Stimulated activated CD4-positive, alpha-beta T cell treated with anti-CD3 and anti-CD28 coated beads, TNF-alpha, amount 100 ng/mL, for 48 hours (primary cell): ENCODE data around the gene NCAPD3.

ENCODE experiments used
- DNase-seq, 3 donors: peaks; one replicate each; pipeline ENCODE4 v3.0.0-alpha.2; 2020; ENCODE audit warnings: low read depth in 3 of 3

The NCAPD3 gene

DNA sequence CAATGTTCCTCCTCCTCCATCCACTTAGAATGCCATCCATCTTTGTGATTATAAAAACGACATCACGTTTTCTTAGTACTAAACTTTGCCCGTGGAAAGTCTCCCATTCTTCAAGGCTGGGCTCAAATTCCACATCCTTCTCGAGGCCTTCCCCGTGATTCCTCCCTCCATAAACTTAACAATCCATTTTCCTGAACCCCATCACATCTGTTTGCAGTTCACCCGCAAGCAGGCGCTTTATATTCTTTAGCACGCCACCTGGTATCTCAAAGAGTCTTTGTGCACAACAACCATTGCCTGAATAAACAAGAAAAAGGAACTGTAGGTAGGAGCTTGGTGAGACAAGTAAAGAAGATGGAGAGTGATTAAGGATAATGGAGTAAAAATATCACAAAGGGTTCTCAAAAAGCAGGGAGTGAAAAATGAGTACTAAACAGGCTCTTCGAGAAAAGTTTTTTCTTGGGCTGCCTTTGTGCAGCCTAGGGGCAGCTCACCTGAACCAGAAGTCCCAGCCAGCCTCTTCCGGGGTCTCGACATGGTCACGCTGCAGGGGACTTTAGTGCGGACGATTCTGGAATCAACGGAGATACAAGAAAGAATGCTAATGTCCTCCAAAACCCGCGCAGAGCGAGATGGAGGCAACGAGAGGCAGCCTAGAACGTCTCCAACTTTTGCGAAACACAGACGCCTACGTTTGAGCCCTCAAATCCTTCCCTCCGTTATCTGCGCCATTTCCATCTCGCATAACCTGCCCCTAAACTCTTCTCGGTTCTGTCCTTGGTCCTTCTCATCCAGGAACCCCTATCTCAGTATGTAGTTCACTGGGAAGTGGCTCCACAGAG lies 28.8 kb upstream of the NCAPD3 start:
- DNase-seq, result no peak

GRCh38 chr11:134250675-134251074 lies 26.9 kb upstream of the NCAPD3 start:
- no peak for DNase-seq

GRCh38 chr11:134250246-134250645 lies 26.5 kb upstream of the NCAPD3 start:
- DNase-seq, result no peak

- DNase-seq, result no peak
Measured at GRCh38 chr11:134248910-134249480, 25.2 kb upstream of the NCAPD3 start.

DNA sequence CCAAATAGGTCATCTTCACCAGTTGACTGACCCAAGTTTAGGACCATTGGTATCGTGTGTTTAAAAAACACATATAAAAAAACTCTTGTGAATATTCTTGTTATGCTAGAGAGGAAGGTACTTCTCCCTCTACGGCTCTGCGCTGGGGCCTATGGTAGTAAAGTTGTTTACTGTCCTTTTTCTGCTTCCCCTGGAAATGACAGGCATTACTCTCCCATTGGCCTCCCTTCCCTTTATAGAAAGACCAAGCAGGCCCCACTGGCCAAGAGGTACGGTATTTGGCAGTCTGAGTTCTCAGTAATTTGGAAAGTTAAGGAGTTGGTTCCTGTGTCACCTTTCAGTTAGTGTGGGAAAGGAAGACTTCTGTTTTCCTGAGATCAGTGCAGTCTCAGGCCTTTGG lies 22.9 kb upstream of the NCAPD3 start:
- no peak for DNase-seq

DNA sequence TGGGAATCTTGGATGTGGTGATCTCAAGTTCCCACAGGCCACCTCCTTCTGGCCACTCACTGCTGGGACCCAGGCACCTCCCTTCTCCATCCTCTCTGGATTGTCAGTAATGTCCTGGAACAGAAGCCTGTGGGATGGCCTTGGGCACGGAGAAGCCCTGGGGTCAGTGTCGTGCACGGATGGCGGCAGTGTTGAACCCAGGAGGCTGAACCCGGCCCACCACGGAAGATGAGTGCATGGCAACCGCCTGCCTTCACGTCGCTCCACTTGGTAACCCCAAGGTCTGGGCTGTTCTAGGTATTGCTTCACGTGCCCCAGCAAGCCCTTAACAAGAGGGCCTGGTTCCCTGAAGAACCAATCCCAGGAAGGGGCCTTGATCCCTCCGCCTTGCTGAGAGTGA lies 22.3 kb upstream of the NCAPD3 start:
- no peak for DNase-seq

DNA sequence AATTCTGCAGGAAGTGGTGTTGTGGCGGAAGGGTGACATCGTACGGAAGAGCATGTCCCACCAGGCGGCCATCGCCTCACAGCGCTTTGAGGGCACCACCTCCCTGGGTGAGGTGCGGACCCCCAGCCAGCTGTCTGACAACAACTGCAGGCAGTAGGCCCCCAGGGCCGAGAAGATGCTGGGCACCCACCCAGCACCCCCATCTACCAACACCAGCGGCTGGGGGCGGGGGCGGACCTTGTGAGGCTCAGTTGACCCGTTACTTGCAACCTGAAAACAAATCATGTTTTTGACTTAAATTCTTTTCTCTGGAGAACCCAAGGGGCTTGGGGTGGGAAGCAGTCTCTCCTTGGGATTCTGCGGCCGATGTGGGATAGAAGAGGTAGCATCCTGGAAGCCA lies 21.7 kb upstream of the NCAPD3 start:
- no peak for DNase-seq

DNA sequence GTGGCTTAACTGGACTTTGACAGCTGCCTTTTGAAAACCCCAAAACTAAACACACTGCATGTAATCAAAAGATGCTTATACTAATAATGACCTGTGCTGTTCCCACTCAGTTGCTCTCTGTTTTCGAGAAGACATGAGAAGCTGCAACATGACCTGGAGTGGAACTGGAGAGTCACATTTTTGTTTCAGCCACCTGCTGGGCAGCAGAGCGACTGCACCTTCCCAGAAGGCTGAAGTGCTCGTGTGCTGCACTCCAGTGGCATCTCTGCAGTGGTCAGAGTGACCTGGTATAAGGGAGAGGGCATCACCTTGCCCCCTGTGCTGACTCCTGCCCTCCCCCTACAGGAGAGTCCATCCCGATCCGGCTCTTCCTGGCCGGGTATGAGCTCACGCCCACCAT lies 20.8 kb upstream of the NCAPD3 start:
- DNase-seq, result no peak

GRCh38 chr11:134243913-134244312 lies 20.1 kb upstream of the NCAPD3 start:
- no peak for DNase-seq

DNA sequence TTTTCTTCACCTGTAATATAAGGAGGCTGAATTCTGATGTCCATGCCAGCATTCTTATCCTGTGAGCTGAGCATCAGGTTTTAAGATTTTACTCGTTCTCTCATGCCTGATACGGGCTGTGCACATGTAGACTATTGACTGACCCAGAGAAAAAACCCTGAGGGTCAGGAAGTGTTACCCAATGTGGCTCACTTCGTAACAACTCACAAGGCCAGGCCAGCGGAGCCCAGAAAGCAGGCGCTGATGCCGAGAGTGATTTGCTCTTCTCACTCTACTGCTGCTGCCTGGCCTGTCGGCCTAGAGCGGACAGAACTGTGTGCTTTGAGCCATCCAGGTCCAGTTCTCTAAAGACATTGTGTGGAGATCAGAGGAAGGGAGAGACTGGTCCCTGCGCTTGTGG lies 18.6 kb upstream of the NCAPD3 start:
- no peak for DNase-seq

- DNase-seq, result no peak
Measured at GRCh38 chr11:134240592-134240991, 16.8 kb upstream of the NCAPD3 start.

DNA sequence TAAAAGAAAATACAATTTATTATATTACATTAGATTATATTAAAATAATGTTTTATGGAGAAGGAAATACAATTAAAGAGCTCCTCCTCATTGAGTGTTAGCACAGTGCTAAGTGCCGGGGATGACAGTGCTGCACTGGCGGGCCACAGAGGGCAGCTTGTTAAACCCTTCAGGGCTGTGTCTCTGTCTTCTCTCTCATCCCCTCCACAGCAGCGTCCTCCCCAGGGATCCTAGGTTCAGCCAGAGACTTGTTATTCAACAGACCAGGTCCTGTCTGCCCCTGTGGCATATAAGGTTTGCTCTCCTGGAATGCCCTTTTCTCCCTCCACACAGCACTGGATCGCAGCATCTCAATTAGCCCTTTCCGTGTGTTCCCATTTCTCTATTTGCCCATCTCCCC lies 15.2 kb upstream of the NCAPD3 start:
- no peak for DNase-seq

- no peak for DNase-seq
Measured at GRCh38 chr11:134237557-134237922, 13.8 kb upstream of the NCAPD3 start.

DNA sequence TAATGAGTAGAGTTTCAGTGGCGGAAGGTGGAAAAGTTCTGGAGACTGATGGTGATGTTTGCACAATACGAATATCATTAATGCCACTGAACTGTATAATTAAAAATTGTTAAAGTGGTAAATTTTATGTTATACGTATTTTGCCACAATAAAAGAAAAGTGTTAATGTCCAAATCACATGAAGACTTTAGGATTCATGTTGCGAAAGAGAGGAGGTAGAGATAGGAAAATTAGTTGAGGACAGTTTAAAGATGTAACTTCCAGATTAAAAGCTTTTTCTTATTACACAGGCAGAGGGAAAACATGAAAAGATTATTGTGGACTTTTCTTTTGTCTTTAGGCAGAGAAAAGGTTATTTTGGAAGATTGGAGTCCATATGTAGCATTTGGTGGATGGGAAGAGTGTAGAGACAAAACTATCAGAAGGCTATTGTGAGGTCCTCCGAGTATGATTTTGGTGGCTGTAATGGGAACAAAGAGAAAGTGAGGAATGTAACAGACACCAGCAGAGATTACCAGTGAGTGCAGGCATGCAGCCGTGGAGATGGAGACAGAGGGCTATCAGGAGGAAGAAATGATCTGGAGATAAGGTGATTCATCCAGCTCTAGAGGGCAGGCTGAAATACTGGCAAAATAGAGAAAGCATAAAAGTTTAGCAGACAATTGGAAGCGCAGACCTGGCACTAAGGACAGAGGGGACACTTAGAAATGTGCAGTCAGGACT lies 13.2 kb upstream of the NCAPD3 start:
- DNase-seq, result no peak

DNA sequence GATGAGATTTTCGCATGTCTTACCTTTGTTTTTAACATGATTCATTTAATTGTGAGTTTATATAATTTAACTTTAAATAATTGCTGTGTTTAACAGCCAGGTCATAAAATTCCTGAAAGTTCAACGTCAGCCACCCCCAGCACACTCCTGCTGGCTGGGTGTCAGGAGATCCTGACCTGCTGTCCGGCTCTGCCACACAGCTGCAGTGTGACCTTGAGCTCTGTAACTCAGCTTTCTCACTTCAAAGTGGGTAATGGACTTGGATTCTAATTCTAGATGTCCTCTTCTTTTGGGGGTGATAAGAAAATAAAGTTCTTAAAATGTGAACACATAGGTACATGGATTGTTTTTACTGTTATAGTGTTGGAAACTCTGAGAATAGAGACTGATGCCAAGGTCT lies 11.6 kb upstream of the NCAPD3 start:
- no peak for DNase-seq

GRCh38 chr11:134233729-134234179 lies 10.0 kb upstream of the NCAPD3 start:
- DNase-seq, result no peak

DNA sequence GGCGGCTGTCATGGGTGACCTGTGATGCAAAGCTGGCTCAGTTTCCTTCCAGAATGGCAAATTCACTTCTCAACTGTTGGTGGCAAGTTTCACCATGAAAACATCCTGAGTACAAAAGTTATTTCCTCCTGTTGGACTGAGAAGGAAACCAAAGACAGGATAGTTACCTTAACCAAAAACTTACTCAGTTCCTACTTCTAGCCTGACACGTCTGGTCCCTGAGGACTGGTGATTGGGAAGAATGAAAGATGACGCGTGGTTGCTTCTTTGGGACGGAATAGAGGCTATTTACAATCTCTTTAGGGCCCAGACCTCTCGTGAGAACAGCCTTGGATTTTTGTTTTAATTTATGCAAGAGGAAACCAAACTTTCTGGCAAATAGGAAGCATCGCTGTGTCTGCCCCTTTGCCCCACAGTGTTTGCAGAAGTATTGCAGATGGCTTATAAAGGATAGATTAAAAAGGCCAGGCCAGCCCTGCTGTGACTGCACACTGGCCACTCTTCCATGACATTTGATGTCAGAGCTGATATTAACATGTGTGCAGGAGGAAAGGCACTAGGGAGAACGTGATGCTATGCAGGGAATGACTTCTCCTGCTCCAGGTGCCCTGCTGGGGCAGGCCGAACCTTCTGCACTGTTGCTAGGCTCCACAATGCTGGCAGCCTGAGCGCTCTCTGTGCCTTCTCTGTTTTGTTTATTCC lies 8.3 kb upstream of the NCAPD3 start:
- DNase-seq, result no peak

DNA sequence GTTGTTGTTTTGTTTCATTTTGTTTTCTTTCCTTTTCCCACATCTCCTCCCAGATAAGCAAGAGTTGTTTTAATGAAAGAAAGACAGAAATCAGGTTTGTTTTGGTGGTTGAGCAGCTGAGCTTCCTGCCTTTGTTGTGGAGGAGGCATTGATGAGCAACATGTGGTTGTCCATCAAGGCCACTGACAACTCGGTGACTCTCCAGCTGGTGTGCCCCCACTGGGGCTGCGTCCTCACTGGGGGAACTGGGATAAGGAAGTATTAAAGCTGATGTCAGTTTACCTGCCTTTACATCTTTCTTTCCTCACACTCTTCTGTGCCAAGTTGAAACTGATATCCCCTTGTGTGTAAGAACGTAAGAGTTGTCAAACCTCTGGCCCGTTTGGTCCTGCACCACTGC lies 6.6 kb upstream of the NCAPD3 start:
- no peak for DNase-seq

DNA sequence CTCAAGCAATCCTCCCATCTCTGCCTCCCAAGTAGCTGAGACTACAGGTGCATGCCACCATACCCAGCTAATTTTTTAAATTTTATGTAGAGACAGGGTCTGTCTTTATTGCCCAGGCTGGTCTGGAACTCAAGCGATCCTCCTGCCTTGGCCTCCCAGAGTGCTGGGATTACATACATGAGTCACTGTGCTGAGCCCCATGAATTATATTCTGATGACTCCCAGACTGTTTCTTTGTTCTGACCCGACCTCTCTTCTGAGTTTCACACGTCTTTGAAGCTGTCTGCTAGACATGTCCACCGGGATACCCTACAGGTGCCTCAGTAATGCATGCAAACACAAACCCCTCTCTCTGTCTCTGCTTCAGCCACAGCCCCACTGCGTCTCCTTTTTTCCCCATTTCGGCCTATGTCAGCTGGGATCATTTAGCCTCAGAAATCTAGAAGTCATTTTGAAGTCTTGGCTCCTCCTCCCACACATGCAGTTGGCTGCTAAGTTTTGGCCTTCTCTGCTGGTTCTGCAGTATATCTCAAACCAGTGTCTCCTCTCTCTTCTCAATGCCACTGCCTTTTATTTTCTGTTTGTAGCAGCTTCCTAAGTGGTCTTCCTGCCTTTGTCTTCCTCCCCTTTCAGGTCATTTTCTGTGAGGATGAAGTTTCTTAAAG lies 5.5 kb upstream of the NCAPD3 start:
- no peak for DNase-seq

- no peak for DNase-seq
Measured at GRCh38 chr11:134228625-134229024, 4.9 kb upstream of the NCAPD3 start.

GRCh38 chr11:134226806-134227325 lies 3.1 kb upstream of the NCAPD3 start:
- no peak for DNase-seq
